Smooth muscle cell of the brain vasculature (primary cell): ENCODE measurements around the gene SP8.

Source experiments
- DNase-seq: peaks from one replicate; pipeline ENCODE4 v3.0.0-alpha.2; 2012; ENCODE audit warnings: low read depth, low spot score

Gene SP8

DNA sequence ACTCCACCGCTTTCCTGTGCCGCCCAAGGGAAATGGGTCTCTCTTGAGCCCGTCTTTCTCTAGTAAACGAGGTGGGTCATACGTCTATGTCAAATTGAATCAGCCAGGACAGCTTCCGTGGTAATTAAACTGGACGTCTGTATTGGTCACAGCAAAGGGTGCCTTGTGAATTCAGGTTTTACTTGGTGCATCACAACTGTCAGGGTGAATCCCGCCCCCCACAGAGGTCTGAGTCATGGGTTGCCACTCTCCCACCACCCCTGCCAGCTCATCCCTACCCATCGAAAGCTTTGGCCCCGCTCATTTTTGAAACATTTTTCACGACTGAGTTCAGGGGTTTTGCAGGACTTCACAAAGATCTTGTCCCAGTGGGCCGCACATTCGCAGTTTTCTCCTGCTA is 8.0 kb upstream of the SP8 start:
- no peak for DNase-seq

GRCh38 chr7:20793694-20794394 is 7.2 kb upstream of the SP8 start:
- DNase-seq, result no peak

DNA sequence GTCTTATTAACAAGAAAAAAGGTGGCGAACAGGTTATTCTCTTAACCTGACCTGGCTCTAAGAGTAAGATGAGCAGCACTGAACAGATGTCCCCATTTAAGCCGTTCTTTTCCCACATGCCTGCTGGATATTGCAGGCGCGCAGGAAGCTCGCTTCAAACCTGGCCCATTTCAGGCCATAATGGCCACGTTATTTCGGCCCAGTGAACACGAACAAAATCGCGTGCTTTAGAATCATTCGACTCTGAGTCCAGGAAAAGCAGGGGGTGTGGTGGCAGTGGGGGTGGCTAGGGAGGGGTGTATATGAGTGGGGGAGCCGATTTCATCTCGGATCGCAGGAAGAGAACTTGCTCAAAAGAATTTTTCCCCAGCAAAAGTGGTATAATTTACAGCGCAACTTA is 6.6 kb upstream of the SP8 start:
- DNase-seq, result no peak

DNA sequence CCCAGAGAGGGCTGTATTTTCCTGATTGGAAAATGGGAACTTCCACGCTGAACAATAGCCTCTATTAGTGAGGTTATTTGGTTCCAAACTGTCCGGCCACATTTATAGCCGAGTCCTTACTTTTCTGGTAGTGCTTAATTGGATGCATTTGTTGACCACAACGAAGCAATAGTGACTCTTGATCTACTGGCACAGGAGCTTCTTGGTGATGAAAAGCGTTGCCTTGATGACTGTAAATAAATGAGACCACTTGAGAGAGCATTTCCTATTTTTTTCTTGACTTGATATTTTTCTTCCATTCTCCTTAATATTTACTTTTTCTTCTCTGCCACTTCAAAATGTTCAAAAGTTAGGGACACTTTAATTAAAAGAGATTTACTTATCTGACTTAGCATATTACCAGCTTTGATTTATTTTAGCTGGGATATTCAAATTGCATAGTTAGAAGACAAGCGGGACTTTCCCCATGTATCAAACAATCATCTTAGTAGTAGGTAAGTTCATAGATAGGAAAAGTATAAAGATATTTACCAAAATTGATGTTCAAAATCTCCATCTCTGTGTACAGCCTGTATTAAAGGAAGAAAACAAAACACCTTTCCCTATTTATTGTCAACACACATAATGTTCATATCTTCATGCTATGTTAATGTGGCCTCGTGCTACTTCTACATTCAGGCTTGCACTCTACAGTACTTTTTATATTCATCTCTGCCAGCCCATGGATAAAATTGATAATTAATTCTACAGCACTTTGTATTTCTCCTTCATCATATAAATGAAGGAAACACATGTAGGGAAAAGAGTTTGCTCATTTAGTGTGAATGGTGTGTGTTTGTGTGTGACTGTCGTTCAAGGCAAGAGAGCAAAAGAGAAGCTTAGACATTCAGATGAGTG is 5.1 kb upstream of the SP8 start:
- DNase-seq, result no peak

DNA sequence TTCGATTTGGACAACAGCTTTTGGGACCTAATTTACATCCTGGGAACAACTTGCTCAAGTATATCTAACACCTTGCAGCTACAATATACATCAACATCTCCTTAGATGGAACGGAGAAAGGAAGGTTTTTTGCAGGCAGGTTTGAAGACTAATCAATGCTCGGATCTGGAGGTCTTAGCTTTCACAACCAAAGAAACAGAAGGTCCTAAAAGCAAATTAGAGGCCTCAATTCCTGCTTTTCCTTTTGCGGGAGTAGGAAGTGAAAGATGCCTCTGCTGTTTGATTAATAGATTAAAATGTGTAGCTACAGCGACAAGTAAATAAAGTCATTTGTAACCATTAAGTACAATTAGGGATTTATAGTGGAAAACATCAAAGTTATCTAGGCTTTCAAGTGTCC is 3.7 kb upstream of the SP8 start:
- no peak for DNase-seq

DNA sequence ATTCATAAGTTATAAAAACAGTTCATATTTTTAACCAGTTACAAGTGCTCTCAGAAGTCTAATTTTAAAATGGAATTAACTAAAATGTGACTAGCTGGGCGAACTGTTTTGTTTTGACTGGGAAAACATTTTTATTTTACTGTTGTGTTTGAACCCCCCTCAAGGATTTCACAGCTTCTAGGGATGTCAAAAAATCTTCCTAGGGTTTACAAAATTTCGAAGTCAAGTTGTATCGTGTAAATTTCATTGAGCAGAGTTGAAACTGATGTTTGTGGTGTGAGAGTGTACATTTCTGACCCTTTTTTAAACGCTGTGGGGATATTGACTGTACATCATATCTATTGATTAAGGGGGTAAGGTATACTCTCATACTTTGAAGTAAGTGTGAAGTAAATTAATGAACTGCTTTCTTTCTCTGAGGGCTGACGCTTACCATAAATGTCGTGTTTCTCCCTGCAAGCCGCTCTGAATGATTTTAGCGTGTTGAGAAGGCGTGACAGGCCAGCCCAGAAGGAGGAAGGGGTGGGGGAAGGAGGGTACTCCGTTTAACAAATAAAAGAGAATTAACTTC is 1.8 kb upstream of the SP8 start:
- no peak for DNase-seq

DNA sequence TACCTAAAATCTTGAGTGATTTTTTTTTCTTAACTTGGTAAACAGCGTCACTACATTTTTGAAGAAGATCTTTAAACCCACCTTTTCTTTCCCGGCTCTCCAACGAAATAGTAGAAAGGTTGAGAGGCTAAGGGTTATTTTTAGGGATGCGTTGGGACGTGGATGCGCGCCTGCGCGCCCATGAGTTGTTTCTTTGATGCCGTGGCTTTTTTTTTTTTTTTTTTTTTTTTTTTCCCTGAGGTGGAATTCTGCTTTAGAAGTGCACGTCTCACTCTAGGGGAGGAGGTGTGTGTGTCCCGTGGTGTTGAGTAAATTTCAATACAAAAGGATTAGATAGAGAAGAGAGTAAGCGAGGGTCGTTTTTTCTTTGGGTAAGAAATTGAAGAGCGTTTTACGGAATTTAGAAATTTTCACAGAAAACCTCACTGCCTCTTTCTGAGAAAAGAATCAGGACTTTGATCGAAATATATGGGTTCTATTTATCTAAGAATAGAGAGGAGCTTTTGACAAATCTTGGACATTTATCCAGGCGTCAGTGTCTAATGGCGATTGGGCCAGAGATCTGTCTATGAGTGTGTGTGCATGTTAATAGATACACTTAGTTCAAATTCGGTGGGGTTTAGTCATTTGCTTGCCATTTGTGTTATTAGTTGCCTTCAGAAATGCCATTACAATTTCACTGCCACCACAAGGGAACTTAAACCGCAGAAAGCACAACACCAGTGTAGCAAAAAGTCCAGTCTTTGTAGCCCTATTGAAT is 1.2 kb upstream of the SP8 start:
- no peak for DNase-seq

DNA sequence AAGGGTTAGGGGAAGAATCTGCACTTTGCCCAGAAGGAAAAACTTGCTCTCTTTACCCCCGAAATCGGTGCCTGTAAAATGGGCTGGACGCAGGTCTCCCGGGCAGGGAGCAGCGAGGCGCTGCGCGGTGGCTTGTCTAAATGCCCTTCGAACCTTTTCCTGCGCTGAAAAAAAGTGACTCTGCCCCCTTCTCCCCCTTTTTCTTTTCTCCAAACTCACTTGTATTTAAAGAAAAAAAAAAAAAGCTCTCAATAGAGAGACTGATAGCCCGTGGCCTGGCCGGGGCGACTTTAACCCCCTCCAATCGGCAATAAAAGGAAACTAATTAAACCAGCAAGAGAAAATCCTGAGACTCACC is 286 bp downstream of the SP8 start:
- DNase-seq, result no peak

DNA sequence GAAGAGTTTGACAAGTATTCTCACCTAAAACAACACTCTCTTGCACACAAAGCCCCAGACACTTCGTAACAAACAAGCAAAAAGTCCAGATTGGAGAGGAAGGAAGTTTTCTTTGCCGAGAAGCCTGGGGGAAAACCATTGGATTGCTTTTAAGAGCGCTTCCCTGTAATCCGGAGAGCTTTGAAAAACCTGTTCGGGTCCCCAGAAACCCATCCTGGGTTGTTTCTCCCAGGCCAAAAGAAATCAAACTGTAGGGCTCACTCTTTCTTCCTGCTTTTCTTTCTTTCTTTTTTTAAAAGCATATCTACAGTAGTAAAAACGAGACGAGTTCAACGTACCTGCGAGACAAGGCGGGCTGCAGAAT is 655 bp downstream of the SP8 start:
- no peak for DNase-seq

DNA sequence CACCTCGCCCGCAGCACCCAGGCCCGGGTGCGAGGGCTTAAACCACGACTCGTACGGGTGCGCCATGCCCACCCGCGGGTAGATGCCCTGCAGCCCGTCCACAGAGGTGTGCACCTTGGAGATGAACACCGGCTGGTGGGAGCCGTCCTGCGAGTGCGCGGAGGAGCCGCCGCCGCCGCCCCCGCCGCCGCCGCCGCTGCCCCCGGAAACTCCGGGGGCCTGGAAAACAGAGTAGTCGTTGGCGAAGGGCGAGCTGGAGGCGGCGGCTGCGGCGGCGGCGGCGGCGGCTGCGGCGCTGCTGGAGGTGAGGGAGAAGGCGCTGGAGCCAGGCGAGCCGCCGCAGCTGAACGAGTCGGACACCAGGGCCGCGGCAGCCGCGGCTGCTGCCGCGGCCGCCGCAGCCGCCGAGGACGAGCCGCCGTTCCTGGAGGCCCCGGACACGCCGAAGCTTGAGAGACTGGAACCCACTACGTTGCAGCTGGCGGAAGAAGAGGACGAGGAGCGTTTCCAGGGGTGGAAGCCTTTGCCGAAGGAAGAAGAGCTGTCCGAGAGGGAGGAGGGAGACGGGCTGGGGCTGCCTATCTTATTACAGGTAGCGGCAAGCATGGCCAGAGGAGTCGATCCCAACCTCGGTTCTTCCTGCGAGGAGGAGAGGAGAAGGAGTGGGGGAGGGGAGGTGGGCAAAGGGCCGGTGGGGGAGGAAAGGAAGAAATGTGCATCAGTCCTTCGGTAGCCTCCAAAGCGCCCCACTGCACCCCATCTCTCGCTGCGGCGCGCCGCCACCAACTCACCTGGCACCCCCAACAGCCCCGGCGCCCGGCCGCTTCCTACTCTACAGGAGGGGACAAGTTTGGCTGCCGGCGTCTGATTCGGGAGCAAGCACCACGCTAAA is 1.3 kb downstream of the SP8 start:
- DNase-seq, result no peak

- DNase-seq, result no peak
Observed at GRCh38 chr7:20784388-20785156, 2.1 kb downstream of the SP8 start.

- DNase-seq, result no peak
Observed at GRCh38 chr7:20783700-20784387, 2.8 kb downstream of the SP8 start.

- no peak for DNase-seq
Observed at GRCh38 chr7:20783125-20783699, 3.5 kb downstream of the SP8 start.

- DNase-seq, result no peak
Observed at GRCh38 chr7:20779041-20779440, 7.6 kb downstream of the SP8 start.

GRCh38 chr7:20778063-20778721 is 8.5 kb downstream of the SP8 start:
- DNase-seq, result no peak

DNA sequence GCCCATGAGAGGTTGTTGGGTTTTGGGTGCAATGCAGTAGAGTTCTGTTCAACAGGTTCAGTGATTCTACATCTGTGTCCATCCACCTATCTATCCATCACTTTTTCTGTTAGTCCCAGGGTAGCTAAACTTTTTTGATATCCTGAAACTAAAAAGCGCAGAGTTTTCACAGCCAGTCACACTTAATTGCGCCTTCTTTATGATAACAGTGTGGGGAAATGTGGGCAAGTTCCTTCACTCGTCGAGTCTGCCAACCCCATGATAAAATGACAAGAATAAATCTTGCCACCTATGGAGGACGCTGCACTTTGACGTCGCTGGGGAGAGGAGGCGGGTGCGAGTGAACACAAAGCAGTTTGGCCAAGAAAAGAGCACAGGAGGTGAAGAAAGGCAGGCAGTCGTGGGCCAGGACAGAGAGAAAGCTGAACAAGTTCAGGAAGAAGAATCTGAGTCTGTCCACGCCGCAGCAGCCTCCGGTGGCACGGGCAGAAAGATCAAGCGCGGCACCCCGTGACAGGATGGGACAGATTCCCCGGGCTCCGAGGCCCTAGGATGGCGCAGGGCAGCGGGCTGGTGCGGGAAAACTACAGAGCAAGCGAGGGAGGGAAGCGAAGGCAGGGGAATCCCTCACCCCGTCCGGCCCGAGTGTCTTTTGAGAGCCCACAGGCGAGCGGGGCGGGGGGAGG is 9.2 kb downstream of the SP8 start:
- DNase-seq, result no peak

DNA sequence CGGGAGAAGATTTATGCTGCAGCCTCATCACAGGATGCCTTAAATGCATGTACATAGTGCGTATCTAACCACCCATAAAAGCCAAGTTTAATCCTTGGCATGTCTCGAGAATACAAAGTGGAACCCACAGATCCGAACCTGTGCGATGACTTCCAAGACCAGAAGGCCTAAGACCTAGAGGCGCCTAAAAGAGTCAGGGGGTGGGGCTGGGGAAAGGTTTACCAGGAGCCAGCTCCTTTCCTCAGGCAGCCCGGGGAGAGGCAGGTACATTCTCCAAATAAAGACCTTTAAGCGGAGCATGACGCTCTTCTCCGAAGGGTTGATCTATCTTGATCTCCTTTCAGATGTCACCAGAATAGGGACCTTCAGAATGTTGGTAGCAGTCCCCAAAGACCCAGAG is 9.7 kb downstream of the SP8 start:
- DNase-seq, result no peak

DNA sequence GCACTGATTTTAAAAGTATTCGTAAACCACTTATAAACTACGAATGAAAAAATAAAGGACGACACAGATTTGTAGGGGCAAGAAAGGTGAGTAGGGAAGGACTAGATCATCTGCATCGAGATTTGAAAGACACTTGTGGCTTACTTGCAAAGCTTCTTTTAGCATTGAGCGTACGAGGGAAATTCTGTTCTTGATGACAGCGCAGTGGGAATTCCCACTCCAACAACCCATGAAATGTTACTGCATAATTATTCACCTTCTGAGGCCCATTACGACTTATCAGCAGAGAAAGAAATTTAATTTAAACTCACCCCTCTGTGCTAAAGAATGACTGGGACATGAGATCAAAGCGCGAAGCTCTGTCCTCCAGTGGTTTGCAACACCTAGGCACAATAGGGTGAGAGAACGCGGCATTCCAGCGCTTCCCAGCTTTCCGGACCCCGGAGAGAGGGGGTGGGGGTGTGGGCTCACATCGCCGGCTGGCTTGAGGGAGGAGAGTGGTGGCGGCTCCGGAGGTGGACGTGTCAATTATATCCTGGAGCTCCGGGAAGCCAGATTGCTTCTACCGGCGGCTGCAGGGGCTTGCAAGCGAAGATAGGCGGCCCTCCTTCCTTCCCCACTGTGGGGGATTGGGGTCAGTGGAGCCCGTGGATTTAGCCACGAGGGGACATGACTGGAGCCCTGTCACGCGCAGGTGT is 10.3 kb downstream of the SP8 start:
- DNase-seq, result no peak
